Neuron (in vitro differentiated cells): ENCODE results near the gene CAMTA2.

Source experiments
- H2AFZ ChIP-seq: one replicate; pipeline ENCODE4 v1.6.1; 2013; ENCODE audit warnings: low read depth, mild to moderate bottlenecking, inconsistent platforms, low read length, moderate library complexity
- H3K27me3 ChIP-seq: one replicate; pipeline ENCODE4 v1.6.1; 2013; ENCODE audit warnings: low read length; ENCODE audit not compliant: insufficient read depth
- H3K36me3 ChIP-seq: one replicate; pipeline ENCODE4 v1.6.1; 2013; ENCODE audit warnings: low read length; ENCODE audit not compliant: insufficient read depth
- H3K4me1 ChIP-seq: one replicate; pipeline ENCODE4 v1.6.1; 2013; ENCODE audit warnings: low read length; ENCODE audit not compliant: insufficient read depth
- H3K4me3 ChIP-seq: 2 replicates; pipeline ENCODE4 v1.5.1; 2013; ENCODE audit warnings: mild to moderate bottlenecking, low read length, moderate library complexity
- H3K9me3 ChIP-seq: one replicate; pipeline ENCODE4 v1.6.1; 2013; ENCODE audit warnings: low read length

Gene CAMTA2

GRCh38 chr17:5023588-5024147, 36.2 kb upstream of the CAMTA2 start:
- H3K36me3 ChIP-seq = peaks cover 46% of the 10 kb centered on the region
- H3K4me1 ChIP-seq = no peaks in the 10 kb centered on the region
- no peaks in the 10 kb centered on the region for H3K27me3 ChIP-seq
- H3K9me3 ChIP-seq = no peaks in the 10 kb centered on the region
- H3K4me3 ChIP-seq = no peak overlapping the region
- no peak overlapping the region for H2AFZ ChIP-seq

DNA sequence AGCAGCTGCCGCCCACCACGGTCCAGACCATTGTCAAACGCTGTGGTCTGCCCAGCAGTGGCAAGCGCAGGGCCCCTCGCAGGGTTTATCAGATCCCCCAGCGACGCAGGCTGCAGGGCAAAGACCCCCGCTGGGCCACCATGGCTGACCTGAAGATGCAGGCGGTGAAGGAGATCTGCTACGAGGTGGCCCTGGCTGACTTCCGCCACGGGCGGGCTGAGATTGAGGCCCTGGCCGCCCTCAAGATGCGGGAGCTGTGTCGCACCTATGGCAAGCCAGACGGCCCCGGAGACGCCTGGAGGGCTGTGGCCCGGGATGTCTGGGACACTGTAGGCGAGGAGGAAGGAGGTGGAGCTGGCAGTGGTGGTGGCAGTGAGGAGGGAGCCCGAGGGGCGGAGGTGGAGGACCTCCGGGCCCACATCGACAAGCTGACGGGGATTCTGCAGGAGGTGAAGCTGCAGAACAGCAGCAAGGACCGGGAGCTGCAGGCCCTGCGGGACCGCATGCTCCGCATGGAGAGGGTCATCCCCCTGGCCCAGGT, 34.8 kb upstream of the CAMTA2 start:
- peaks cover 51% of the 10 kb centered on the region for H3K36me3 ChIP-seq
- H3K9me3 ChIP-seq = no peaks in the 10 kb centered on the region
- H3K27me3 ChIP-seq = no peaks in the 10 kb centered on the region

DNA sequence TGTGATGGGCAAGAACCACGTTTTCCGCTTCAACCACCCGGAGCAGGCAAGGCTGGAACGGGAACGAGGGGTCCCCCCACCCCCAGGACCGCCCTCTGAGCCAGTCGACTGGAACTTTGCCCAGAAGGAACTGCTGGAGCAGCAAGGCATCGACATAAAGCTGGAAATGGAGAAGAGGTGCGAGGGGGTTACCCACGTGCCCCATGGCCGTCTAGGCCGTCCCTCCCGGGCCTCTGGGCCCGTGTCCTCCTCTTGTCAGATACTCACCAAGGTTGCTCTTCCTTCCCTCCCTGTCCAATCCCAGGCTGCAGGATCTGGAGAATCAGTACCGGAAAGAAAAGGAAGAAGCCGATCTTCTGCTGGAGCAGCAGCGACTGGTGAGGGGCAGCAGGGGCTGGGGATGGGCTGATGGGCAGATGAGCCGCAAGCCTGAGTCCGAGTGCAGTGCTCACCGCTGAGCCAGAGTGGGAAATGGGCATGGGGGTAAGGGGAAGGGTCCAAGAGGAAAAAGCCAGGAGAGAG, 33.1 kb upstream of the CAMTA2 start:
- no peak overlapping the region for H3K4me3 ChIP-seq
- no peaks in the 10 kb centered on the region for H3K9me3 ChIP-seq
- no peak overlapping the region for H2AFZ ChIP-seq
- H3K27me3 ChIP-seq = no peaks in the 10 kb centered on the region
- H3K4me1 ChIP-seq = no peaks in the 10 kb centered on the region
- peaks cover 58% of the 10 kb centered on the region for H3K36me3 ChIP-seq

More for the DNA sequence above, 34.8 kb upstream of the CAMTA2 start:
- H3K4me3 ChIP-seq = no peak overlapping the region
- no peaks in the 10 kb centered on the region for H3K4me1 ChIP-seq
- no peak overlapping the region for H2AFZ ChIP-seq

- no peaks in the 10 kb centered on the region for H3K9me3 ChIP-seq
- H3K27me3 ChIP-seq = no peaks in the 10 kb centered on the region
- H2AFZ ChIP-seq = no peak overlapping the region
- H3K4me1 ChIP-seq = no peaks in the 10 kb centered on the region
- peaks cover 64% of the 10 kb centered on the region for H3K36me3 ChIP-seq
- no peak overlapping the region for H3K4me3 ChIP-seq
Measured at GRCh38 chr17:5019475-5019956, 32.0 kb upstream of the CAMTA2 start.

DNA sequence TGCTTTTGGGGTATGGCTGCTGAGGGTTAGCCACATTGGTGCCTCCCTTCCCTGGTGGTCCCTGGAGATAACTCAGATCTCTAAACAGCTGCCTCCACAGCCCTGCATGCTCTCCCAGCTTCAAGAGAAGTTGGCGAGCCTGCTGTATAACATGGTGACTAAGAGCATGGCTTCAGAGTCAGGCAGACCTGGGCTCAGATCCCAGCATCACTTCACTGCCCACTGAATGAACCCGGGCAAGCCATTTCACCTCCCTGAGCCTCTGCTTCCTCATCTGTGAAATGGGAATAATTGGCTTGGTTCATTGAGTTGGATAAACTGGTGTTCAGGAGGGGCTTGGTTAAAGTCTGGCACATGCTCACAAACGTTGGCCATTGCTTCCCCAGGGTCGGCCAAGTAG, 26.9 kb upstream of the CAMTA2 start:
- no peak overlapping the region for H2AFZ ChIP-seq
- H3K4me3 ChIP-seq = no peak overlapping the region
- H3K27me3 ChIP-seq = no peaks in the 10 kb centered on the region
- H3K36me3 ChIP-seq = peaks cover 52% of the 10 kb centered on the region
- H3K4me1 ChIP-seq = no peaks in the 10 kb centered on the region
- H3K9me3 ChIP-seq = no peaks in the 10 kb centered on the region

DNA sequence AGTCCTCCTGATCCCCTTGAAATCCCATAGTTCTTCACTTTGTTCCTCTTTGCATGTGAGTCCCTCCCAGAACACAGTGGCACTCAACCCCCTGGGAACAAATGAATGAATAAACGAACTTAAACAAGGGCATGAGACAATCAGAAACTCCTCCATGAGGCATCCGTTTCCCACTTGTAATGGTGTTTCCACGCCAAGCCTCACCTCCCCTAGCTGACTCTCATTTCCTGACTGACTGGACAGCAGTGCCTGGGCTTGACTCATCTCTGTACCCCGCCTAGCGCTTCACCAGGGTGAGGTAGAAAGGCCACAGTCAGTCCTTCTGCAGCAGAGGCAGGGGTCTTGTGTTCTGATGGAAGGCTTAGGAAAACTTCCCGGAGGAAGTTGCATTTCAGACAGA, 24.5 kb upstream of the CAMTA2 start:
- Histone ChIP-seq H2AFZ (no peak overlapping the region), H3K9me3 (no peaks in the 10 kb centered on the region), H3K36me3 (peaks cover 59% of the 10 kb centered on the region), H3K4me1 (no peaks in the 10 kb centered on the region), H3K4me3 (no peak overlapping the region), H3K27me3 (no peaks in the 10 kb centered on the region)

DNA sequence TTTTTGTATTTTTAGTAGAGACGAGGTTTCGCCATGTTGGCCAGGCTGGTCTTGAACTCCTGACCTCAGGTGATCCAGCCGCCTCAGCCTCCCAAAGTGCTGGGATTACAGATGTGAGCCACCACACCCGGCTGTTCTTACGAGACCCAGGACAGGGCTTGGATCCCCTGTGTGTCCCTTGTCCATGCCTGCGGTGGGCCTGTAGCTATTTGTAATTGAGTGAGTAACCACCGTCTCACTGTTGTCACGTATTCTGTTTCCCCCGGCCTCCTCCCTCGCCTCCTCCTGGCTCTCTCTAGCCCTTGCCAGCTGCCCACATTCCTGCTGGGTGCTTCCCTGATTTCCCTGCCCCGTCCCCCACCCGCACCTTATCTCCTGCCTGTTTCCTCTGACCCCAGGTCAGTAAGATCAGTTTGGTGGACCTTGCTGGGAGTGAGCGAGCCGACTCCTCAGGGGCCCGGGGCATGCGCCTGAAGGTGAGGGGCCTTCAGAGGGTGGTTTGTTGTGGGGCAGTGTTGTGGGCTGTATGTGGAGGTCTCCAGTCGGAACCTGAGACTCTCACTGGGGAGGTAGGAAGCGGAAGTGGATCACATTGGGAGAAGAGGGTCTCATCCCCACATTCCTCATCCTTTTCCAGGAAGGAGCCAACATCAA, 15.9 kb upstream of the CAMTA2 start:
- H3K9me3 ChIP-seq = no peaks in the 10 kb centered on the region
- H3K27me3 ChIP-seq = no peaks in the 10 kb centered on the region
- H3K4me1 ChIP-seq = peaks cover 13% of the 10 kb centered on the region
- H3K4me3 ChIP-seq = no peak overlapping the region
- no peak overlapping the region for H2AFZ ChIP-seq
- peaks cover 68% of the 10 kb centered on the region for H3K36me3 ChIP-seq

DNA sequence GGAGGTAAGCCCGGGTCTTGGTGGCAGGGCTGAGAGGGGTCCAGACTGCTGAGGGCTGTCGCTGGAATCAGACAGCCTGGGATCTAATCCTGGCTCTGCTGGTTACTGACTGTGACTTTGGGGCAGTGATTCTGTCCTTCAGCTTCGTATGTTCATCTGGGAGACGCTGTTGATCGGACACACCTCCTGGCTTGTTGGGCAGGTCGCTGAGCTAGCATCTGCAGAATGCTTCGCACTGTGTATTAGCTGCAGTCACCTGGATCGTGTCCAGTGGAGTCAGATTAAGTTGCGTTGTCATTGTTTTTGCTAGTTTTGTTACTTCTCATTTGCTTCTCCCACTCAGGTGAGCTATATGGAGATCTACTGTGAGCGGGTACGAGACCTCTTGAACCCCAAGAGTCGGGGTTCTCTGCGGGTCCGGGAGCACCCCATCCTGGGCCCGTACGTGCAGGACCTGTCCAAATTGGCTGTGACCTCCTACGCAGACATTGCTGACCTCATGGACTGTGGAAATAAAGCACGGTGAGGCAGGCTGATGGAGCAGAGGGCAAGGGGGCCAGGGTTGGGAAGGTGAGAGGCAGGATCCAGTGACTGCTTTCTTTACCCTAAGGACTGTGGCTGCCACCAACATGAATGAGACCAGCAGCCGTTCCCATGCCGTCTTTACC, 14.8 kb upstream of the CAMTA2 start:
- Histone ChIP-seq H3K4me3 (no peak overlapping the region), H2AFZ (no peak overlapping the region), H3K9me3 (no peaks in the 10 kb centered on the region), H3K27me3 (no peaks in the 10 kb centered on the region), H3K4me1 (peaks cover 13% of the 10 kb centered on the region), H3K36me3 (peaks cover 57% of the 10 kb centered on the region)

DNA sequence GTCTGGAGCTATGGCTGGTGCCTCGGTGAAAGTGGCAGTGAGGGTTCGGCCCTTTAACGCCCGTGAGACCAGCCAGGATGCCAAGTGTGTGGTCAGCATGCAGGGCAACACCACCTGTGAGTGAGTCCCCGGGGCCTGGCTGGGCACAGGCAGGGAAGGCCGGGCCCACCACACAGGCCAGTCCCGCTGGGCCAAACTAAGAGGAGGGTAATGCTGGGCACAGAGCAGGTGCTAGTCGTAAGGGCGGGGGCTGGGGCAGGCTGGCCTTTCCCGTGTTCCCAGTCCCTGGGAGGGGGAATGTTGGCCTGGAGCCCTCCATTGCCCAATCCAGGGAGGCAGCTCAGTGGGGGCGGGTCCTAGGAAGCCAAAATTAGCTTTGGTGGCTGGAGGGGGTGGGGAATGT, 12.8 kb upstream of the CAMTA2 start:
- Histone ChIP-seq H3K9me3 (no peaks in the 10 kb centered on the region), H2AFZ (no peak overlapping the region), H3K4me3 (no peak overlapping the region), H3K36me3 (peaks cover 45% of the 10 kb centered on the region), H3K4me1 (peaks cover 19% of the 10 kb centered on the region), H3K27me3 (no peaks in the 10 kb centered on the region)

DNA sequence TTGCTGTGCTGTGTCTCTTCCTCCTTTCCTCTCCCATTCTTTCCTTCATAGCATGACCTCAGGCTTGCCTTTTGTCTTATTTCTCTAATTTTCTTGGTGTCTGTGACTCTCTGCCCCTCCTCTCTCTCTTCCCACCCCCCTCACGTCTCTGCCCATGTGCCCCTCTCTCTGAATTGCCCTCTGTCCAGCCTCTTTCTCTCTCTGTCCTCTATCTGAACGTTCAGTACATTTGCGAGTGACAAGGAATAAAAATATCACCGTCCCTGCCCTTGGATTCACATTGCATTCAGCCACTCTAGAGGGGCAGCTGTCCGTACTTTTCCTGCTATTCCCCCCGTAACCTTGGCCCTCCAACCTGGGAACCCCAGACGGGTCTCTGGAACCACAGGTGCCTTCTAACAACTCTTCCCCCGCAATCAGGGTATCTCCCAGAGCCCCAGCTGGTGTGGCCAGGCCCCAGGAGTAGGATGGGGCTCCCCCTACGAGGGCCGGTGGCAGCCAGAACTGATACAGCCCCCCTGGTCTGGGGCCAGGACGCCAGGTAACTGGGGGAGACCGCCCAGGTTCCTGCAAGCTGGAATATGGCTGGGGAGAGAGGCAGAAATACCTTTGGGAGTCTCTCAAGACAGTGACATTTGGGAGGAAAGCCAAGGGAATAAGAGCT, 12.1 kb upstream of the CAMTA2 start:
- Histone ChIP-seq H3K27me3 (no peaks in the 10 kb centered on the region), H3K4me3 (peak overlapping the region; percentile 58), H3K36me3 (peaks cover 38% of the 10 kb centered on the region), H3K4me1 (peaks cover 19% of the 10 kb centered on the region), H3K9me3 (no peaks in the 10 kb centered on the region), H2AFZ (no peak overlapping the region)

- Histone ChIP-seq H2AFZ (no peak overlapping the region), H3K27me3 (no peaks in the 10 kb centered on the region), H3K36me3 (peaks cover 32% of the 10 kb centered on the region), H3K9me3 (no peaks in the 10 kb centered on the region), H3K4me1 (peaks cover 19% of the 10 kb centered on the region), H3K4me3 (peak overlapping the region; percentile 58)
Measured at GRCh38 chr17:4998732-4999429, 11.4 kb upstream of the CAMTA2 start.

GRCh38 chr17:4998027-4998731, 10.7 kb upstream of the CAMTA2 start:
- H3K4me3 ChIP-seq = peak overlapping the region; percentile 58
- peaks cover 19% of the 10 kb centered on the region for H3K4me1 ChIP-seq
- no peaks in the 10 kb centered on the region for H3K27me3 ChIP-seq
- no peaks in the 10 kb centered on the region for H3K9me3 ChIP-seq
- H3K36me3 ChIP-seq = peaks cover 25% of the 10 kb centered on the region
- H2AFZ ChIP-seq = peak overlapping the region; percentile 73
